A673 (cell line): ENCODE results near the gene CACNA1G. TPM values are rescaled to one million over a fixed set of nuclear protein-coding genes. Genes with fewer than 3 reads are reported as not detected.

Experiments
- BruUV-seq: library from RNA; stranded (reverse); fragments of 400-500 nt; replicated peaks from 2 replicates; lab custom pipeline; 2021; lab: Mats Ljungman, UMichigan
- CTCF ChIA-PET: fragments of 300-600 bp; sonication (Branson Sonifier 250); formaldehyde crosslinking; loops from one replicate; lab custom pipeline; 2022; ENCODE audit warnings: antibody characterized with exemption; lab: Charles Lee
- POLR2A ChIA-PET: fragments of 300-600 bp; sonication (Branson Sonifier 250); formaldehyde crosslinking; loops from one replicate; lab custom pipeline; 2022; ENCODE audit warnings: antibody characterized with exemption; ENCODE audit not compliant: low non-redundant PET; lab: Charles Lee
- DNase-seq: peaks from one replicate; pipeline ENCODE4 v3.0.0-alpha.2; 2015; ENCODE audit warnings: low spot score
- H3K27ac ChIP-seq: fragments of 200-600 bp; sonication (generic); 2 replicates; pipeline ENCODE4 v1.5.1; 2016; ENCODE audit warnings: mixed run types, low read depth, mild to moderate bottlenecking, mixed read lengths, antibody characterized with exemption, low read length; ENCODE audit not compliant: poor library complexity, severe bottlenecking
- H3K27me3 ChIP-seq: fragments of 200-600 bp; sonication (generic); replicated peaks from 2 replicates; pipeline ENCODE4 v1.6.1; 2017; ENCODE audit warnings: mixed run types, low read depth, mild to moderate bottlenecking, mixed read lengths, antibody characterized with exemption, low read length; ENCODE audit not compliant: insufficient read depth, poor library complexity
- H3K36me3 ChIP-seq: fragments of 200-600 bp; sonication (generic); 2 replicates; pipeline ENCODE4 v1.6.1; 2016; ENCODE audit warnings: mixed run types, mild to moderate bottlenecking, mixed read lengths, antibody characterized with exemption, low read length; ENCODE audit not compliant: insufficient read depth, poor library complexity, severe bottlenecking
- H3K4me1 ChIP-seq: fragments of 200-600 bp; sonication (generic); 2 replicates; pipeline ENCODE4 v1.6.1; 2017; ENCODE audit warnings: mixed run types, mild to moderate bottlenecking, mixed read lengths, antibody characterized with exemption, low read length; ENCODE audit not compliant: insufficient read depth, poor library complexity, severe bottlenecking
- H3K4me3 ChIP-seq: fragments of 200-600 bp; sonication (generic); 2 replicates; pipeline ENCODE4 v1.5.1; 2016; ENCODE audit warnings: low read depth, mixed run types, mild to moderate bottlenecking, mixed read lengths, low read length; ENCODE audit not compliant: poor library complexity, severe bottlenecking
- H3K9me3 ChIP-seq: fragments of 200-600 bp; sonication (generic); 2 replicates; pipeline ENCODE4 v1.6.1; 2016; ENCODE audit warnings: mixed run types, low read depth, mild to moderate bottlenecking, mixed read lengths, antibody characterized with exemption, low read length; ENCODE audit not compliant: poor library complexity, severe bottlenecking
- EZH2 ChIP-seq: fragments of 200-600 bp; sonication (generic); IDR thresholded peaks from 2 replicates; pipeline ENCODE4 v1.6.1; 2017; ENCODE audit warnings: borderline replicate concordance, low read depth, mild to moderate bottlenecking, mixed read lengths, antibody characterized with exemption, low read length; ENCODE audit not compliant: poor library complexity, severe bottlenecking
- intact Hi-C: fragments of 100-400 bp; cut with micrococcal nuclease; formaldehyde crosslinking; loops from one replicate; pipeline ENCODE4 v1.10.0; 2022; ENCODE audit not compliant: unreplicated experiment
- total RNA-seq: library from RNA; stranded (reverse); gene quantifications from 2 replicates; pipeline ENCODE4 v1.2.3, GENCODE V29; 2021
- TF ChIP-seq, protein P1 (sequence below): fragments of 300-800, 200-600 bp; sonication (generic); conservative IDR thresholded peaks from 2 replicates; pipeline ENCODE4 v1.5.1; 2017; ENCODE audit warnings: low read depth, mild to moderate bottlenecking, antibody characterized with exemption, low read length, moderate library complexity, mixed read lengths

CACNA1G gene
- total RNA-seq, 1 experiment from 2014 or later = 7.1 TPM

DNA sequence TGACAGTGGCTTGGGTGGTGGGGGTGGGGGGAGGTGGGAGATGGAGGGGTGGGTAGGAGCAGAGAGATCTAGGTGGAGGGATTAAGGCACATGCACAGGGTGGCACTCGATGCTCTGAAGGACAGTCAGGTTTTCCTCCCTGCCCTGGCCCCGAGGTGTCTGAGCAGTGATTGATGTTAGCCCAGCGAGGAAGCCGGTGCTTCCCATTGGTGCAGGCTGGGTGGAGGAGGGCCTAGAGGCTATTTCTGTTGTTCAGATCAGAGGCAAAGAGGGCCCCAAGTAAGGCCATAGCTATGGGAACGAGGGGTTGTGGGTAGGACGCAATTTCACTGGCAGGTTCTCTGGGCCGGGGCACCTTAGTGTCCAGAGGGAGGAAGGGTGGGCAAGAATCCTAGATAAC is 23.1 kb downstream of the CACNA1G start:
- H3K27me3 ChIP-seq = no peaks in the 10 kb centered on the region
- H3K9me3 ChIP-seq = no peaks in the 10 kb centered on the region
- no peak for TF ChIP-seq EZH2
- TF ChIP-seq, protein P1, sequence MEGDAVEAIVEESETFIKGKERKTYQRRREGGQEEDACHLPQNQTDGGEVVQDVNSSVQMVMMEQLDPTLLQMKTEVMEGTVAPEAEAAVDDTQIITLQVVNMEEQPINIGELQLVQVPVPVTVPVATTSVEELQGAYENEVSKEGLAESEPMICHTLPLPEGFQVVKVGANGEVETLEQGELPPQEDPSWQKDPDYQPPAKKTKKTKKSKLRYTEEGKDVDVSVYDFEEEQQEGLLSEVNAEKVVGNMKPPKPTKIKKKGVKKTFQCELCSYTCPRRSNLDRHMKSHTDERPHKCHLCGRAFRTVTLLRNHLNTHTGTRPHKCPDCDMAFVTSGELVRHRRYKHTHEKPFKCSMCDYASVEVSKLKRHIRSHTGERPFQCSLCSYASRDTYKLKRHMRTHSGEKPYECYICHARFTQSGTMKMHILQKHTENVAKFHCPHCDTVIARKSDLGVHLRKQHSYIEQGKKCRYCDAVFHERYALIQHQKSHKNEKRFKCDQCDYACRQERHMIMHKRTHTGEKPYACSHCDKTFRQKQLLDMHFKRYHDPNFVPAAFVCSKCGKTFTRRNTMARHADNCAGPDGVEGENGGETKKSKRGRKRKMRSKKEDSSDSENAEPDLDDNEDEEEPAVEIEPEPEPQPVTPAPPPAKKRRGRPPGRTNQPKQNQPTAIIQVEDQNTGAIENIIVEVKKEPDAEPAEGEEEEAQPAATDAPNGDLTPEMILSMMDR = no peak
- intact Hi-C loops = no loop called here
- H3K4me1 ChIP-seq = no peaks in the 10 kb centered on the region
- no peak overlapping the region for H3K4me3 ChIP-seq
- CTCF ChIA-PET = no interaction called here
- BruUV-seq = no TSS peak
- POLR2A ChIA-PET = no interaction called here
- no peaks in the 10 kb centered on the region for H3K36me3 ChIP-seq
- no peak overlapping the region for H3K27ac ChIP-seq
- DNase-seq = no peak

DNA sequence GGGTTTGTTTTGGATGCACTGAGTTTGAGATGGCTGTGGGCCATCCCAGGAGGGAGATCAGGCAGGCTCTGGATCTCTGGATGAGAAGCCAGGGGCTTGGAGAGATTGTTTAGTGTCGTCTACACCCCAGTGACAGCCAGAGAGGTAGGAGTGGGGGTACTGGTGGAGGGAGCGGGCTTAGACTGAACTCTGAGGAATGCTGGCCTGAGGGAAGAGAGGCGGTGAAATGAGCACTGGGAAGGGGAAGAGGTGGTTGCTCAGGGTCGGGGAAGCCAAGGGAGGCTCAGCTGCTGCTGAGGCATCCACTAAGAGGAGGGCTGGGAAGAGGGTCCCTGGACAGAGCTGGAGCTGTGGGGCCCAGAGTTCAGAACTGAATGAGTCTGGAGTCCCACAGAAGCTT is 23.6 kb downstream of the CACNA1G start:
- TF ChIP-seq EZH2 = no peak
- TF ChIP-seq, protein P1 = no peak
- Histone ChIP-seq H3K4me1 (no peaks in the 10 kb centered on the region), H3K27ac (no peak overlapping the region), H3K36me3 (no peaks in the 10 kb centered on the region), H3K4me3 (no peak overlapping the region), H3K27me3 (no peaks in the 10 kb centered on the region), H3K9me3 (no peaks in the 10 kb centered on the region)
- intact Hi-C loops = no loop called here
- no peak for DNase-seq
- ChIA-PET CTCF (interaction anchor here (0.5 to 0.6 kb wide), 2 partner anchors 111 to 112 kb away, joined by 3 to 5 read pairs; no protein-coding TSS in a partner anchor), POLR2A (no interaction called here)
- BruUV-seq = no TSS peak

DNA sequence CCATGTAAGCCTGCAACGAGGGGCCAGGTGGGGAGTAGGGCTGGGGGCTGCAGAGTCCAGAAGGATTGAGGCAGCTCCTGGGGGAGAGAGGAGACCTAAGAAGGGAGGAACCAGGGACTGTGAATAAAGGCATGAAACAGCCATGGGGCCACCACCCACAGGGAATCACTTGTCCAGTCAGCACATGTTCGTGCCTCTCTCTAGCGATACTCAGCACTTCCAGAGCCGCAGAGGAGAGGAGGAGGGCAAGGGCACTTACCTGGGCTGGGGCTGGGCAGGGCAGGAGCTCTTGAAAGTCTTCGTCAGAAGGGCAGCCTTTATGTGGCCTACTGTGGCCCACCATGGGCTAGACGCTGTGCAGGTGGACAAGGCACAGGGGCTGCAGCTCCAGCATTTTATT is 24.2 kb downstream of the CACNA1G start:
- H3K4me3 ChIP-seq = no peak overlapping the region
- H3K36me3 ChIP-seq = no peaks in the 10 kb centered on the region
- POLR2A ChIA-PET = interaction anchor here (0.6 kb wide), 1 partner anchor 14 kb away, joined by 6 read pairs; no protein-coding TSS in a partner anchor
- no peak overlapping the region for H3K27ac ChIP-seq
- no peaks in the 10 kb centered on the region for H3K27me3 ChIP-seq
- H3K4me1 ChIP-seq = no peaks in the 10 kb centered on the region
- CTCF ChIA-PET = interaction anchor here (0.5 kb wide), 1 partner anchor 111 kb away, joined by 3 read pairs; no protein-coding TSS in a partner anchor
- no peaks in the 10 kb centered on the region for H3K9me3 ChIP-seq
- no peak for DNase-seq
- intact Hi-C loops = no loop called here
- BruUV-seq = no TSS peak
- TF ChIP-seq, protein P1 = no peak
- TF ChIP-seq EZH2 = no peak
